Lung (tissue), 12 donors: ENCODE measurements around the gene QPCT. TPM values are rescaled to one million over a fixed set of nuclear protein-coding genes. Genes with fewer than 3 reads are reported as not detected.

Experiments used
- ATAC-seq: fragments of 200-7000 bp; cut with Tn5 transposase; one replicate; pipeline ENCODE4 v1.9.1; 2020; ENCODE audit warnings: moderate number of reproducible peaks; ENCODE audit not compliant: insufficient read depth, low FRiP score
- DNase-seq, 3 donors: peaks; one replicate each; pipeline ENCODE4 v3.0.0-alpha.2; 2013 to 2017
- H3K27ac ChIP-seq, 2 donors: one replicate each; pipeline ENCODE4 v1.5.1; 2013; ENCODE audit warnings: mild to moderate bottlenecking in 2 of 2, moderate library complexity in 2 of 2, control low read depth in 1 of 2, inconsistent platforms in 1 of 2, low read depth in 1 of 2, low read length in 1 of 2
- H3K27me3 ChIP-seq, 3 donors: one replicate each; pipeline ENCODE4 v1.5.1; 2013; ENCODE audit warnings: low read length in 2 of 3; ENCODE audit not compliant: control insufficient read depth in 3 of 3, insufficient read depth in 3 of 3
- H3K36me3 ChIP-seq, 4 donors: one replicate each; pipeline ENCODE4 v1.5.1; 2013; ENCODE audit warnings: low read length in 4 of 4, mild to moderate bottlenecking in 1 of 4, moderate library complexity in 1 of 4; ENCODE audit not compliant: control insufficient read depth in 4 of 4, insufficient read depth in 4 of 4
- H3K4me1 ChIP-seq, 5 donors: one replicate each; pipeline ENCODE4 v1.5.1; 2013; ENCODE audit warnings: low read length in 5 of 5, mild to moderate bottlenecking in 2 of 5, moderate library complexity in 1 of 5; ENCODE audit not compliant: control insufficient read depth in 5 of 5, insufficient read depth in 5 of 5
- H3K4me3 ChIP-seq: one replicate; pipeline ENCODE4 v1.5.1; 2013; ENCODE audit warnings: mild to moderate bottlenecking, control low read depth, moderate library complexity
- H3K9ac ChIP-seq, 2 donors: one replicate each; pipeline ENCODE4 v1.5.1; 2013; ENCODE audit warnings: low read length in 2 of 2, control low read depth in 1 of 2; ENCODE audit not compliant: insufficient read depth in 1 of 2
- H3K9me3 ChIP-seq, 4 donors: one replicate each; pipeline ENCODE4 v1.5.1; 2013; ENCODE audit warnings: low read length in 3 of 4, mild to moderate bottlenecking in 1 of 4, moderate library complexity in 1 of 4; ENCODE audit not compliant: control insufficient read depth in 4 of 4, insufficient read depth in 3 of 4
- CTCF ChIP-seq: IDR thresholded peaks from 2 replicates; pipeline ENCODE4 v1.5.1; 2012; ENCODE audit warnings: mild to moderate bottlenecking; ENCODE audit errors: control extremely low read depth, extremely low read depth
- WGBS, 2 donors: extraction: QIAGEN DNeasy Blood & Tissue Kit; methylation state at CpG; one replicate each; pipeline ENCODE4 v1.1.7; 2013; 5-methylcytosine and 5-hydroxymethylcytosine counted together
- polyA plus RNA-seq, 2 donors: library from polyadenylated mRNA; stranded (reverse); fragments of 200-250 nt; gene quantifications; one replicate each; pipeline ENCODE4 v1.2.1, GENCODE V29; 2013
- total RNA-seq, 2 donors: library from RNA; depleted of rRNA in 1 of 2; stranded (reverse); fragments of >200 nt in 1 of 2; gene quantifications; one replicate each; pipeline ENCODE4 v1.2.1, GENCODE V29; 2014 to 2021
- donor health status: control.
- donor health status: control.
- donor health status: Bipolar disorder and iron deficiency.
- donor health status: healthy.
- donor health status: DM: yes; HTN: yes; CAD: no.

The QPCT gene
- total and polyA plus RNA-seq, 4 donors: 3.0 to 34.1 (median 7.4) TPM

GRCh38 chr2:37316181-37316580, 28.2 kb upstream of the QPCT start:
- Histone ChIP-seq H3K9me3 (no peaks in the 10 kb centered on the region), H3K4me3 (no peak overlapping the region), H3K36me3 (peaks cover 0 to 7% (median 1%) of the 10 kb centered on the region in 4 donors), H3K9ac (no peak overlapping the region), H3K27ac (no peak overlapping the region), H3K27me3 (no peaks in the 10 kb centered on the region), H3K4me1 (peaks cover 0 to 14% (median 8%) of the 10 kb centered on the region in 5 donors)
- no peak for DNase-seq
- no peak for TF ChIP-seq CTCF
- ATAC-seq: no peak
- 94 to 96% methylated on average over 5 of the region's 5 CpGs for WGBS, 2 donors

GRCh38 chr2:37317746-37318145, 26.7 kb upstream of the QPCT start:
- no peak for ATAC-seq

GRCh38 chr2:37318401-37318800, 26.0 kb upstream of the QPCT start:
- H3K27ac ChIP-seq: no peak overlapping the region
- H3K4me3 ChIP-seq: no peak overlapping the region
- ATAC-seq (peak; percentile 34), DNase-seq (peak in 2 of 3 donors; percentile 33 to 39)
- peaks cover 0 to 29% (median 10%) of the 10 kb centered on the region in 5 donors for H3K4me1 ChIP-seq
- TF ChIP-seq CTCF: no peak
- H3K27me3 ChIP-seq: no peaks in the 10 kb centered on the region
- H3K9ac ChIP-seq: peak overlapping the region in 1 of 2 donors; percentile 68
- H3K9me3 ChIP-seq: no peaks in the 10 kb centered on the region
- WGBS, 2 donors: 49 to 59% methylated on average over 5 of the region's 5 CpGs
- H3K36me3 ChIP-seq: peaks cover 0 to 7% (median 1%) of the 10 kb centered on the region in 4 donors

More at GRCh38 chr2:37317746-37318145, 26.7 kb upstream of the QPCT start:
- no peaks in the 10 kb centered on the region for H3K27me3 ChIP-seq
- no peak for TF ChIP-seq CTCF
- H3K9me3 ChIP-seq: no peaks in the 10 kb centered on the region
- H3K4me1 ChIP-seq: peaks cover 0 to 23% (median 10%) of the 10 kb centered on the region in 5 donors
- H3K36me3 ChIP-seq: peaks cover 0 to 7% (median 1%) of the 10 kb centered on the region in 4 donors
- no peak overlapping the region for H3K27ac ChIP-seq
- WGBS, 2 donors: 94 to 96% methylated on average over 1 of the region's 1 CpG
- H3K9ac ChIP-seq: no peak overlapping the region
- H3K4me3 ChIP-seq: no peak overlapping the region
- DNase-seq: no peak
